Fibroblast of skin of right biceps (primary cell): ENCODE data around the gene NHERF1.

Experiments
- DNase-seq: peaks from one replicate; pipeline ENCODE4 v3.0.0-alpha.2; 2013

NHERF1 gene

DNA sequence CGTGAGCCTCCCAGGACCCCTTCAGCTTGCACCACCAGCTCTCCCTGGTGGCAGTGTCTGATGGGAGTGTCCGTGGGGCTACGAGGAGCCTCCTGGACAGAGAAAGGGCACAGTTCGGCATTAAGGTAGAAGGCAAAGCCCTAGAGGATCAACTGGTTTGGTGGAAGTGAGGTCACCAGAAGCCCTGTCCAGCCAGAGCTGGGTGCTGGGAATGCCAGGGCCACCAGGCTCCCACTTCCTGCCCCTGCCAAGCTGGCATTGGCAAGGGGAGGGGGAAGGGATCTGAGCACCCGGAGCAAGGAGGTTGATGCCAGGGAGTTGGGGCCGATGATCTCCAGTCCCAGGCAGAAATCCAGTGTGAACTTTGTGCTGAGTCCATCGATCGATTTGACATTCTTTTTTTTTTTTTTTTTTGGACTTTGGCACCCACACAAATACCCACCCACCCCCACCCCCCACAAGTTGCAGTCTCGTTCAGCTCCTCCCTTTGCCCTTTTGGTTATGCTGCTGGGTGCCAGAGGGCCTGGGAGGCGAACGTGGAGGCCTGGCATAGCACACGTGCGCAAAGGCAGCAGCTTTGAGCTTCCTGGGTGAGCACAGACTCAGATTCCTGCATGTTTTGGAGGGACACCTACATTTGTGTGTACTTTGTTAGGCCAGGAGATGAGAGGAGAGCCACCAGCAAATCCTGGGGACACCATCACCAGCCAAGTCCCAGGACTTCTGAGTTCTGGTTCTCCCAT is 2.1 kb downstream of the NHERF1 start:
- no peak for DNase-seq

GRCh38 chr17:74752415-74752814 is 4.0 kb downstream of the NHERF1 start:
- DNase-seq: no peak

DNA sequence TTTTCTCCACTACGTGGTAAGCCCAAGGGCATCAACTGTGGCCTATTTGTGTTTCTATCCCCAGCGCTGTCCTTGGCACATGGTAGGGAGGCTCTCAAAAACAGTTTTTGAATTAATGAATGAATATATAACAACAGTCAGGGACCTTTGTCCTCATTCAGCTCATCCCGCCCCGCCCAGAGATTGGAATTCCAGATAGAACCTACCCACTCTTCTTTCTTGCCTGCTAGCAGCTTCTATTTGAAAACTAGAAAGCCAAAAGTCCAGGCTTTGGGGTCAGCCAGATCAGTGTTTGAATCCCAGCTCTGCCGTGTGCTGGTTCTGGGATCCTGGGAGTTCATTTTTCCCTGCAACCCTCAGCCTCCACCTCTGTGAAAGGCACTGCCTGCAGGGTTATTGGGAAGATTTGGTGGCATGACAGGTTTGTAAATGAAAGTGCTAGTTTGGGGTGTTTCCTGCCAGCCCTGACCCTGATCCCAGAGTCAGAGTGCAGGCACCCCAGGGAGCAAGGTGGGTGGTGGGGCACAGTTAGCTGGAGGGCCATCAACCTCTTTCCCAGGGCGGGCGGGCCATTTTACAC is 4.5 kb downstream of the NHERF1 start:
- no peak for DNase-seq

DNA sequence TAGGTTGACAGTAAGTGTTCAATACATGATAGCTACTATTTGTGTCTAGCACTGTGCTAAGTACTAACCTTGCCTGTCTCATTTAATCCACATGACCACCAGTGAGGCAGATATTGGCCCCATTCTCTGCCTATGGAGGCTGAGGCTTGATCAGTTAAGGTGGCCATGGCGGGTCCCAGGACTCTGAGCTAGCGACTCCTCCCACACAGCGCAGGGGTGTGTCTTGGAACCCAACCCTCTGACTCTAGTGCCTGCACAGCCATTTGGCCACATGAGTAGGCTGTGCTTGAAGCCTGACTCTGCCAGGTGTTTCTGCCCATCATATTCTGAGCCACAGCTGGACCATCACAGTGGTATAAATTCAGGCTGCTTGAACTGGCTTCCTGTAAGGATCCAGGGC is 6.4 kb downstream of the NHERF1 start:
- no peak for DNase-seq

GRCh38 chr17:74755533-74755932 is 7.1 kb downstream of the NHERF1 start:
- no peak for DNase-seq

- no peak for DNase-seq
Observed at GRCh38 chr17:74756891-74757290, 8.5 kb downstream of the NHERF1 start.

DNA sequence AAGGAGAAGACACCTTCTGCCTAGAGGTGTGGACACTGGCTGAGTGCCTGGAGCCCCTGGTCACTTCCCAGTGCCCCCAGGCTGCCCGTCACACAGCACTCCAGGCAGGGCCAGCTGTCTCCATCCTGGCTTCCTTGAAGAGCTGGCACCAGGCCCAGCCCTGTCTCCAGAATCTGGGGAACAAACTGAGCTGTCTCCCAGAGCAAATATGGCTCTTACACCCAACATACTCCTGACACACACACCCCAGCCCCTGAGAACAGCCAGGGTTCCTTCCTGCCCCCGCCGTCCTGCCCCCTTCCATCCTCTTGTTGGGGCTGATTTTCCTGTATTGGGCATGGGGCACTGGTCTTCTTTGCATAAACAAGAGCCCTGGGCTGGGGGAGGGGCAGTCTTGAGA is 9.1 kb downstream of the NHERF1 start:
- no peak for DNase-seq

GRCh38 chr17:74757931-74758847 is 9.8 kb downstream of the NHERF1 start:
- DNase-seq: no peak

DNA sequence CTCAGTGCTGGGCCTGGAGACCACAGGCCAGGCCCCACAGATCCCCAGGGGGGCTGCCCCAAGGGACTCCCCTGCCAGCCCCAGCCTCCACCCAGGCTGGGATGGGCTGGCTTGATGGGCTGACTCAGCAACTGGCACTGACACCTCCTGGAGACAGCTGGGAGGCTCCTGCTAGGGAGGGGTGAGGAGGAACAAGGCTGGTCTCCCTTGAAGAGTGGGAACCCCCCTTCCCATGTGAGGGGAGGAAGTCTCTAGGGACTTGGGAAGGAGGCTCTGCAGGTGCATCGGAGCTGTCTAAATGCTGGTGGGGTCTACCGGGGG is 10.4 kb downstream of the NHERF1 start:
- no peak for DNase-seq

DNA sequence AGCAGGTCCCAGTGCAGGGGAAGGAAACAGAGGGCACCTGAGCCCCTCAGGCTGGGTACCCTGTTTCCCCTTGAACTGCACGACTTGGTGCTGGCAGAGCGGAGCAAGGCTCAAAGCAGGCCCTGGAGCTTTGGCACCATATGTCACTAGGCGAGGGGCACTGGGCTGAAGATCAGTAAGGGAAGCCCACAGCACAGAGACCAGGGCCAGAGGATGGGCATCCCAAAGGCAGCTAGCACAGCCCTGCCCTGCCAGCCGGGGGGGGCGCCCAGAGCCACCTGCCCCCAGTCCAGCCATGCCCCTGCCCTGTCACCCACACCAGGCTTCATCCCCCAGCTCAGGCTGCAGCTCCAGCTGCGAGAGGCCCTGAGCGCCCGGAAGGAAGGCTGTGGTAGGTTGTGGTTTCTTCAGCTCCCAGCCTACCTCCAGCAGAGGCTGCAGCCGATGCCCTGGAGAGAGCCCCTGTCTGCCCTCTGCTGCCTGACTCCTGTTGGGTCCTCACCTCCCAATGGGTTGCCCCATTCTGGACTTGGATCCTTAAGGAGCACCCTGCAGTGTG is 10.9 kb downstream of the NHERF1 start:
- no peak for DNase-seq

GRCh38 chr17:74759941-74760340 is 11.5 kb downstream of the NHERF1 start:
- no peak for DNase-seq

DNA sequence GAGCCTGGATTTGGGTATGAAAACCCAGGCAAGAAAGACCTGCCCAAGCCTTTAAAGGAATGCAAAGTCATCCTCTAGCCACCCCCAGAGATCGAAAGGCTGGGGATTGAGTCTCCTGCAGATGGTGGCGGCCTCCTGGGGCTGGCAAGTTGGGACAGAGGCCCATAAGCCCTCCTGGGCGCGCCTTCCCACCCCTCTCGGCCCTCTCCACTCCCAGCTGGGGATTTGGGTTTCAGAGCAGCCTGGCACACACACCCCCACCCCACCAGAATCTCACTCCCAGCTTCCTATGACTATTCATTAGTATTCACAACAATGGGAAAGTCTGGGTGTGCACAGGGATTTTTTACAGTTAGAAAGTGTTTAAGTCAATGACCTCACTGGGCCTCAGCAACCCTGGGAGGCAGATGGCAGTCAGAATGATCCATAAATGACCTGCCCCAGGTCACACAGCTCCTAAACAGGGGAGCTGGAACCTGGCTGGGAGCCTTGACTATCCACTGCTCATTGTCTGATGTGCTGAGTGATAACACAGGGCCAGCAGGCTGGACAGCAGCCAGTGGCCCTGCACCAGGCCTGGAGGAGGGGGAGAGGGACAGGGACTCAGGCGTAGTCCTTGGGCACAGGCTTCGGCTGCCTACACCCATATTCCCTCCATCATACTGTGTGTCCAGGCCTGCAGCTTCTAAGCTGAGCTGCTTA is 12.1 kb downstream of the NHERF1 start:
- no peak for DNase-seq

- no peak for DNase-seq
Observed at GRCh38 chr17:74761419-74761818, 13.0 kb downstream of the NHERF1 start.

GRCh38 chr17:74761931-74762330 is 13.5 kb downstream of the NHERF1 start:
- no peak for DNase-seq

DNA sequence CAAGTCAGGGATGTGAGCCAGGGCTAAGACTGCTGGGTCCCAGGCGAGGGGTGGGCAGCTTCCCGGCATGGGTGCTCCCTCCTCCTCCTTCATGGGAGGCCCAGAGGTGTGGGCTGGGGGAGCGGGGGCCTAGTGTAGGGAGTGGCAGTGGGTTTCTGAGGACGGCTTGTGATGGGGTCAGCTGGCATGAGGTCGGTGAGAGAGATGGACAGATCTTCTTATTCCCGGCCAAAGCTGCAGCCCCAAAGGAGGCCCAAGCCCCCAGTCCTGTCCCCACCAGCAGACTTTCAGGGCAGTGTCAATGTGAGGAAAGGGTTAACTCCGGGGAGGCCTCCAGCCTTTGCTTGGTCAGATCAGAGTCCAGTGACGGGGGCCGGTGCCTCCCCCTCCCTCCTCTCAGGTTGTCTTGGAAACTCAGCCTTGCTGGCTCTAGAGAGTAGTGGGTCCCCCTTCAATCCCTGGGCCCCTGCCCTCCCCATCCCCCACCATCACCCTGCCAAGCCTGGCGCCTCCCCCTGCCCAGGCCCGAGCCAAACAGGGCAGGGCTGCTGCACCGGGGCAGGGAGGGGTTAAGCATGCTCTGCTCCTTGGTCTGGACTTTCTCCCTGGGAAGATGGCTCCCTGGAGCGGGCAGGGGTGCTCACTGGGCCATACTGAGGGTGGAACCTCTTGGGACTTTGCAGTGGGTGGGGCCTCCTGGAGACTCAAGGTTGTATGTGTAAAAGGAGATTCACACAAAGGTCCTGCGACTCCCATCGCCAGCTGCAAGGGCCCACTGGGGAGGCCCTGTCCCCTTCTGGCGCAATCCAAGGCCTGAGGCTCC is 15.3 kb downstream of the NHERF1 start:
- no peak for DNase-seq

- DNase-seq: no peak
Observed at GRCh38 chr17:74764751-74765286, 16.4 kb downstream of the NHERF1 start.

- DNase-seq: no peak
Observed at GRCh38 chr17:74766413-74766812, 18.0 kb downstream of the NHERF1 start.

- no peak for DNase-seq
Observed at GRCh38 chr17:74767111-74767516, 18.7 kb downstream of the NHERF1 start.

DNA sequence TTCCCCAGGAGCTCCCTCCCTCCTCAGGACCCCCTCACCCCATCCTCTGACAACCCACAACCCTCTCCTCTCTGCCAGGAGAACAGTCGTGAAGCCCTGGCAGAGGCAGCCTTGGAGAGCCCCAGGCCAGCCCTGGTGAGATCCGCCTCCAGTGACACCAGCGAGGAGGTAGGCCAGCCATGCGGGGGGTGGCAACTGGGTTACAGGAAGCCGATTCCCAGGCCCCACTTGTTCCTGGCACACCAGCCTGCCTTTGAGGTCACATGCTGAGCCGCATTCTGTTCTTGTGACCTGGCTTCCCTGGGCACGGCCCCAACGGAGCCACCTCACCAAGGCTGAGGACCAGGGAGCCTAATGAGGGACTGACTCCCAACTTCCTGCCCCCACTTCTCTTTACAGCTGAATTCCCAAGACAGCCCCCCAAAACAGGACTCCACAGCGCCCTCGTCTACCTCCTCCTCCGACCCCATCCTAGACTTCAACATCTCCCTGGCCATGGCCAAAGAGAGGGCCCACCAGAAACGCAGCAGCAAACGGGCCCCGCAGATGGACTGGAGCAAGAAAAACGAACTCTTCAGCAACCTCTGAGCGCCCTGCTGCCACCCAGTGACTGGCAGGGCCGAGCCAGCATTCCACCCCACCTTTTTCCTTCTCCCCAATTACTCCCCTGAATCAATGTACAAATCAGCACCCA is 19.8 kb downstream of the NHERF1 start:
- DNase-seq: peak; percentile 49

DNA sequence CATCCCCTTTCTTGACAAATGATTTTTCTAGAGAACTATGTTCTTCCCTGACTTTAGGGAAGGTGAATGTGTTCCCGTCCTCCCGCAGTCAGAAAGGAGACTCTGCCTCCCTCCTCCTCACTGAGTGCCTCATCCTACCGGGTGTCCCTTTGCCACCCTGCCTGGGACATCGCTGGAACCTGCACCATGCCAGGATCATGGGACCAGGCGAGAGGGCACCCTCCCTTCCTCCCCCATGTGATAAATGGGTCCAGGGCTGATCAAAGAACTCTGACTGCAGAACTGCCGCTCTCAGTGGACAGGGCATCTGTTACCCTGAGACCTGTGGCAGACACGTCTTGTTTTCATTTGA is 20.3 kb downstream of the NHERF1 start:
- no peak for DNase-seq

DNA sequence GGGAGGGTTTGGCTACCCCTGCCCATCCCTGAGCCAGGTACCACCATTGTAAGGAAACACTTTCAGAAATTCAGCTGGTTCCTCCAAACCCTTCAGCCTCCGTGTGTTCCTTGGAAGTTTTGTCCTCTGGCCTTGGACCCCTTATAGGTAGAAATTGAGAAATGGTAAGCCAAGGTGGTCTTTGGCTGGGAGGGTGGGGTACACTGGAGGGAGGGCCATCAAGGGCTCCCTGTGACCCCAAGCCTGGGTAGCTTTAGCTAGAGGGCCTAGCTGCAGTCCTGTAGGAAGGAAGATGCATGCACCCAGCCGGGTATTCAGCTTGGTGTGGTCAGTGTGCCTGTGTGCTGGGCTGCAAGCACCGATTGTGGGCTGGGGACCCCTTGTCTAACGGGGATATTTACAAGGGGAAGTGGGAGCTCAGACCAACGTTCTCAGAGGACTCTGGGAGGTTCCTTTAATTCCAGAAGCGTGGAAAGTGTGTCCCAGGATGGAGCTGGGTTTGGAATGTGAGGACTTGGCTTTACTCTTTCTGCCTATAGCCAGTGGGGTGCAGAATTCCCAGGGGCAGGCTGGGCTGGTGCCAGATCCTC is 20.9 kb downstream of the NHERF1 start:
- no peak for DNase-seq
